Jurkat, Clone E6-1 (cell line): ENCODE data around the gene WTAP.
"Not testable (repeated sequence)": the region's sequence is repeated elsewhere in the genome, so short reads cannot be mapped to it uniquely, and the experiment has no call there.

Source experiments
- DNase-seq: peaks from one replicate; pipeline ENCODE4 v3.0.0-alpha.2; 2011; ENCODE audit warnings: low read depth, low spot score
- H3K4me3 ChIP-seq: 2 replicates; pipeline ENCODE4 v1.5.1; 2011; ENCODE audit warnings: mild to moderate bottlenecking, low read length, control low read depth, moderate library complexity

The WTAP gene

GRCh38 chr6:159724778-159725177 is 2.5 kb upstream of the WTAP start:
- DNase-seq, result no peak
- no peak overlapping the region for H3K4me3 ChIP-seq

GRCh38 chr6:159725208-159725607 is 2.1 kb upstream of the WTAP start:
- H3K4me3 ChIP-seq, DNase-seq: not testable (repeated sequence)

GRCh38 chr6:159726255-159726917 is 920 bp upstream of the WTAP start:
- H3K4me3 ChIP-seq, result peak overlapping the region; percentile 66
- no peak for DNase-seq

- DNase-seq, result peak; percentile 30
- H3K4me3 ChIP-seq, result peak overlapping the region; percentile 66
These were observed 575 bp downstream of the WTAP start for GRCh38 chr6:159727717-159728445.

- peak overlapping the region; percentile 66 for H3K4me3 ChIP-seq
- DNase-seq, result no peak
These were observed 1.2 kb downstream of the WTAP start for GRCh38 chr6:159728531-159728964.

GRCh38 chr6:159729598-159730331 is 2.5 kb downstream of the WTAP start:
- no peak overlapping the region for H3K4me3 ChIP-seq
- no peak for DNase-seq

- H3K4me3 ChIP-seq, result no peak overlapping the region
- DNase-seq, result no peak
These were observed 3.0 kb downstream of the WTAP start for GRCh38 chr6:159730332-159730676.

- not testable (repeated sequence) for DNase-seq, H3K4me3 ChIP-seq
These were observed 5.2 kb downstream of the WTAP start for GRCh38 chr6:159732550-159732949.

GRCh38 chr6:159733395-159733794 is 6.1 kb downstream of the WTAP start:
- not testable (repeated sequence) for DNase-seq, H3K4me3 ChIP-seq

GRCh38 chr6:159736908-159737307 is 9.6 kb downstream of the WTAP start:
- H3K4me3 ChIP-seq, result no peak overlapping the region
- no peak for DNase-seq

- no peak for DNase-seq
- H3K4me3 ChIP-seq, result no peak overlapping the region
These were observed 12.0 kb downstream of the WTAP start for GRCh38 chr6:159739341-159739740.

- no peak overlapping the region for H3K4me3 ChIP-seq
These were observed 14.9 kb downstream of the WTAP start for GRCh38 chr6:159742165-159742564.

GRCh38 chr6:159745081-159745480 is 17.8 kb downstream of the WTAP start:
- H3K4me3 ChIP-seq, result no peak overlapping the region
- DNase-seq, result no peak

More at GRCh38 chr6:159742165-159742564, 14.9 kb downstream of the WTAP start:
- DNase-seq, result no peak

- no peak overlapping the region for H3K4me3 ChIP-seq
- no peak for DNase-seq
These were observed 19.5 kb downstream of the WTAP start for GRCh38 chr6:159746759-159747158.

- DNase-seq, H3K4me3 ChIP-seq: not testable (repeated sequence)
These were observed 20.8 kb downstream of the WTAP start for GRCh38 chr6:159748127-159748526.

GRCh38 chr6:159751448-159751847 is 24.1 kb downstream of the WTAP start:
- no peak for DNase-seq
- H3K4me3 ChIP-seq, result no peak overlapping the region

GRCh38 chr6:159753081-159753872 is 26.0 kb downstream of the WTAP start:
- H3K4me3 ChIP-seq, result no peak overlapping the region
- no peak for DNase-seq

- no peak overlapping the region for H3K4me3 ChIP-seq
- no peak for DNase-seq
These were observed 27.1 kb downstream of the WTAP start for GRCh38 chr6:159754401-159754800.
